Measurements from ENCODE around the gene IL36G.

GRCh38 chr2:113015042-113015441 is 37.2 kb downstream of the IL36G start:
- TF ChIP-seq IRF1 (CRISPR knock-in tag; IDR thresholded peaks at IDR 0.05; ENCODE audit: borderline replicate concordance) (no peak), CTCF (IDR thresholded peaks at IDR 0.05 in 2 of 3, conservative IDR thresholded peaks at IDR 0.05 in 1 of 3; ENCODE audit: insufficient read depth in 2 of 3, low read depth in 1 of 3, low read length in 3 of 3) (no peak), POLR2AphosphoS5 (IDR thresholded peaks at IDR 0.05; ENCODE audit: control insufficient read depth, insufficient read depth, low read depth, low read length) (no peak), TAL1 (IDR thresholded peaks at IDR 0.05) (no peak)

Measured in K562 (cell line).